Measurements from ENCODE around the gene FAS. TPM values are rescaled to one million over a fixed set of nuclear protein-coding genes. Genes with fewer than 3 reads are reported as not detected.

The FAS gene
- total RNA-seq, 1 experiment from 2014 or later, result 7.6 TPM

DNA sequence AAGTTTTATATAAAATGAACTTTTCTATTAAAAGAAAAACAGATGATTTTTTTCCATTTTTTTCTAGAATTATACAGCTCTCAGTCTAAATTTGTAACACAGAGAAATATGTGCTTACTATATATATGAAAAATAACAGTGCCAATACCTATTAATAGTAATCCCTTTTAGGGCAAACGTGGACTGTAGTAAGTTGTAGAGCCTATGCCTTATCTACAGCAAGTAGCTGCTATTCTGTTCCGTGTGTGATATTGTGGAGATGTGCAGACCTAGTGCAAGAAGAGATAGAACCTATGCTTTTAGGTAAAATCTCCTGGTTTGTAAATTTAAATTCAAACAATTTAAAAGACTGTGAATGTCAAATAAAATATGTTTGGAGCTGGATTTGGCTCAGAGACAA is 72.9 kb downstream of the FAS start:
- no peaks in the 10 kb centered on the region for H3K36me3 ChIP-seq (ENCODE audit: low read depth)
- no peaks in the 10 kb centered on the region for H4K20me1 ChIP-seq (ENCODE audit: insufficient read depth)
- ChIA-PET POLR2A (ENCODE audit: unreplicated experiment) (no interaction called here), CTCF (no interaction called here)
- TF ChIP-seq, protein P1, sequence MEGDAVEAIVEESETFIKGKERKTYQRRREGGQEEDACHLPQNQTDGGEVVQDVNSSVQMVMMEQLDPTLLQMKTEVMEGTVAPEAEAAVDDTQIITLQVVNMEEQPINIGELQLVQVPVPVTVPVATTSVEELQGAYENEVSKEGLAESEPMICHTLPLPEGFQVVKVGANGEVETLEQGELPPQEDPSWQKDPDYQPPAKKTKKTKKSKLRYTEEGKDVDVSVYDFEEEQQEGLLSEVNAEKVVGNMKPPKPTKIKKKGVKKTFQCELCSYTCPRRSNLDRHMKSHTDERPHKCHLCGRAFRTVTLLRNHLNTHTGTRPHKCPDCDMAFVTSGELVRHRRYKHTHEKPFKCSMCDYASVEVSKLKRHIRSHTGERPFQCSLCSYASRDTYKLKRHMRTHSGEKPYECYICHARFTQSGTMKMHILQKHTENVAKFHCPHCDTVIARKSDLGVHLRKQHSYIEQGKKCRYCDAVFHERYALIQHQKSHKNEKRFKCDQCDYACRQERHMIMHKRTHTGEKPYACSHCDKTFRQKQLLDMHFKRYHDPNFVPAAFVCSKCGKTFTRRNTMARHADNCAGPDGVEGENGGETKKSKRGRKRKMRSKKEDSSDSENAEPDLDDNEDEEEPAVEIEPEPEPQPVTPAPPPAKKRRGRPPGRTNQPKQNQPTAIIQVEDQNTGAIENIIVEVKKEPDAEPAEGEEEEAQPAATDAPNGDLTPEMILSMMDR (conservative IDR thresholded peaks at IDR 0.05), result no peak
- TF ChIP-seq EZH2 (IDR thresholded peaks at IDR 0.05; ENCODE audit: low read depth), result no peak
- no peaks in the 10 kb centered on the region for H3K27me3 ChIP-seq (ENCODE audit: insufficient read depth, low read depth)
- no peaks in the 10 kb centered on the region for H3K9me3 ChIP-seq (ENCODE audit: insufficient read depth, low read depth)
- H3K27ac ChIP-seq, result no peak overlapping the region
- H3K9me2 ChIP-seq (ENCODE audit: insufficient read depth), result no peaks in the 10 kb centered on the region
- no TSS peak for BruUV-seq (replicated peaks)
- intact Hi-C loops (cut with micrococcal nuclease; ENCODE audit: unreplicated experiment), result no loop called here
- H3K79me2 ChIP-seq (ENCODE audit: low read depth), result no peaks in the 10 kb centered on the region
- H3F3A ChIP-seq (ENCODE audit: insufficient read depth, low read depth), result no peaks in the 10 kb centered on the region
- no peaks in the 10 kb centered on the region for H3K4me1 ChIP-seq (replicated peaks; ENCODE audit: insufficient read depth)
- DNase-seq, result no peak
- no peak overlapping the region for H2AFZ ChIP-seq
- no peak overlapping the region for H3K4me3 ChIP-seq
- no peak overlapping the region for H3K4me2 ChIP-seq

- H3K4me3 ChIP-seq, result no peak overlapping the region
- no peak for DNase-seq
- no peaks in the 10 kb centered on the region for H3F3A ChIP-seq (ENCODE audit: insufficient read depth, low read depth)
- no peaks in the 10 kb centered on the region for H3K9me2 ChIP-seq (ENCODE audit: insufficient read depth)
- no TSS peak for BruUV-seq (replicated peaks)
- CTCF ChIA-PET, result interaction anchor here (0.6 kb wide), 1 partner anchor 85 kb away, joined by 4 read pairs; no protein-coding TSS in a partner anchor
- no peaks in the 10 kb centered on the region for H3K27me3 ChIP-seq (ENCODE audit: insufficient read depth, low read depth)
- POLR2A ChIA-PET (ENCODE audit: unreplicated experiment), result no interaction called here
- H2AFZ ChIP-seq, result no peak overlapping the region
- H4K20me1 ChIP-seq (ENCODE audit: insufficient read depth), result no peaks in the 10 kb centered on the region
- no peaks in the 10 kb centered on the region for H3K36me3 ChIP-seq (ENCODE audit: low read depth)
- H3K9me3 ChIP-seq (ENCODE audit: insufficient read depth, low read depth), result no peaks in the 10 kb centered on the region
- no peaks in the 10 kb centered on the region for H3K79me2 ChIP-seq (ENCODE audit: low read depth)
- H3K4me2 ChIP-seq, result no peak overlapping the region
- H3K27ac ChIP-seq, result no peak overlapping the region
- intact Hi-C loops (cut with micrococcal nuclease; ENCODE audit: unreplicated experiment), result no loop called here
- H3K4me1 ChIP-seq (replicated peaks; ENCODE audit: insufficient read depth), result no peaks in the 10 kb centered on the region
- no peak for TF ChIP-seq EZH2 (IDR thresholded peaks at IDR 0.05; ENCODE audit: low read depth)
- TF ChIP-seq, protein P1 (conservative IDR thresholded peaks at IDR 0.05), result no peak
Observed at GRCh38 chr10:89064748-89065147, 74.2 kb downstream of the FAS start.

Small RNA genes within 50 kb of the gene (microRNA-seq; reads per million reads assigned to microRNA genes)
- gene MIR4679-1 (ENCODE audit: borderline number of aligned reads, borderline replicate concordance) (not detected), gene MIR4679-2 (ENCODE audit: borderline number of aligned reads, borderline replicate concordance) (not detected)

Other genes with a start within 250 kb of the FAS start
- gene LIPN, start 230.8 kb upstream of the FAS start, total RNA-seq (2021), result not detected in 2 replicates
- gene LIPM, start 188.1 kb upstream of the FAS start, total RNA-seq (2021), result not detected in 2 replicates
- 3.8 and 4.9 TPM in 2 replicates for gene ANKRD22, start 139.0 kb upstream of the FAS start, total RNA-seq (2021)
- 7.4 and 7.6 TPM in 2 replicates for gene STAMBPL1, start 110.6 kb upstream of the FAS start, total RNA-seq (2021)
- gene ACTA2, start 38.0 kb upstream of the FAS start, total RNA-seq (2021), result 5.3 and 8.4 TPM in 2 replicates
- not detected in 2 replicates for gene CH25H, start 216.5 kb downstream of the FAS start, total RNA-seq (2021)